Ureter (tissue), 1 donor: ENCODE results near the gene CCT7. TPM values are rescaled to one million over a fixed set of nuclear protein-coding genes. Genes with fewer than 3 reads are reported as not detected.
"Not testable (repeated sequence)": the region's sequence is repeated elsewhere in the genome, so short reads cannot be mapped to it uniquely, and the experiment has no call there.

Source experiments
- DNase-seq: peaks from one replicate; pipeline ENCODE4 v3.0.0-alpha.2; 2020; ENCODE audit warnings: low spot score
- total RNA-seq: library from RNA; stranded (reverse); gene quantifications from one replicate; pipeline ENCODE4 v1.2.4, GENCODE V29; 2023
- donor health status: DM: yes; HTN: yes; CAD: no.

CCT7 gene
- 237 TPM for total RNA-seq

DNA sequence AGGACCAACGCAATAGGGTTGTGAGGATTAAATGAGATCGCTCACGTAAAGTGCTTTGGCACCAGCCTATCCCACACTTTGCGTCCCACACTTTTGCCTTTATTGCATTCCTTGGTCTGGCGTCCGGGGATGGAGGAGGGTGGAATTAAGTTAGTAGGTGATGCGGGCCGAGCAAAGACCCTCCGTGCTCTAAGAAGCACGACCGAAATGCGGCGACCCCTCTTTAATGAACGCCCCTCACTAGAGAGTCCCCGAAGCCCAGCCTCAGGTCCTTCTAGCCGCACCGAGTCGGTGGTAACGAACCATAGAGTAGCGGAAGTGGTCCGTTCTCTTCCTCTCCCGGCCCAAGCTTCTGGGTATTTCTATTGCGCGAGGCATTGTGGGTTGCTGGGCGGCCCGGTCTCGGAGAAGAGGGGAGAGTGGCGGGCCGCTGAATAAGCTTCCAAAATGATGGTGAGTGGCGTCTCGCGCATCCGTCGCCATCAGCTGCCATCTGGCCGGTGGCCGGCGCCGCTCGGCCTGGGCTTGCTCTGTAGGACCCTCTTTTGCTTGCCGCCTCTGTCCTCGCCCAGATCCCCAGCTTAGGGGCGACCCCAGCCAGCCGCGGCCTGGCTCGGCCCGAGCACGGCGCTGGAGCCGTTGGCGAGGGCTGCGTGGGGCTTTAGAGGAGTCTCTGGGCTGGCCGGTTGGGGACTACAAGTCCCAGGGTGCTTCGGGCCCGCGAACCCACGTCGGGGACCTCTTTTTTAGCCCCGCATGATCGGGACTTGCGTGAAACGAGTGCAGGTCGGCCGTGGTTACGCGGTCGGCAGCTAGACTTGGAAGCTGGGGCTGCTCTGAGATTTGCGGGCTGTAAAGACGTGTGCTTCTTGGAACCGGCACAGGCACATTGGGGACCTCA, at the start of gene CCT7:
Gene CCT7, plus strand, starts transcription at position 377 of the 901 bp plus-strand sequence. Its CDS starts 71 bp downstream, at position 448.
- peak; percentile 90 for DNase-seq

GRCh38 chr2:73185965-73186364, 48.1 kb upstream of the CCT7 start:
- no peak for DNase-seq

- DNase-seq, result no peak
These were observed 46.6 kb upstream of the CCT7 start for GRCh38 chr2:73187549-73187948.

DNA sequence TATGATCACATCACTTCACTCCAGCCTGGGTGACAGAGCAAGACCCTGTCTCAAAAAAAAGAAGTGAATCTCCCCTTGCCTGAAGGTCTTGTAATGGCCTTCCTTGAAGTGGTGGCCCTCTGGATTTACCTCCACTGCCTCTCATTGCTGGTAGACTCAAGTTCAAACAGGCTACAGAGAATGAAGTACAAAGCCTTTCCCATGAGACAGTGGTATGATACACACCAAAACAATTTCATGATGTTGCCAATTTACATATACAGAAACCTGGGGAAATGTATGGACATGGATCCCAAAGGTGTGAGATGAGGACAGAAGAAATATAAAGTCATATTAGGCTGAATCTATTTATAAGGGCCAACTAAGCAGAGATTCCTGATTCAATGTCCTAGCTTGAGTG, 36.5 kb upstream of the CCT7 start:
- DNase-seq, result no peak

DNA sequence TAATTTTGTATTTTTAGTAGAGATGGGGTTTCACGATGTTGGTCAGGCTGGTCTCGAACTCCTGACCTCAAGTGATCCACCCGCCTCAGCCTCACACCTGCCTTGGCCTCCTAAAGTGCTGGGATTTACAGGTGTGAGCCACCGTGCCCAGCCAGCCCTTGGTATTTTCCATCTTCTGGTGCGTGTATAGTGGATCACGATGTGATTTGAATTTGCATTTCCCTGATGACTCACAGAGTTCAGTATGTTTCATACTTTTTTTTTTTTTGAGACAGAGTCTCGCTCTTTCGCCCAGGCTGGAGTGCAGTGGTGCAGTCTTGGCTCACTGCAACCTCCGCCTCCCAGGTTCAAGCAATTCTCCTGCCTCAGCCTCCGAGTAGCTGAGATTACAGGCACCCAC, 33.8 kb upstream of the CCT7 start:
- DNase-seq, result not testable (repeated sequence)

GRCh38 chr2:73202156-73203054, 31.7 kb upstream of the CCT7 start, which contains the start of gene NOTO:
NOTO (plus strand) TSS chr2:73202574; CDS start chr2:73202667, 93 bp downstream.
- no peak for DNase-seq

DNA sequence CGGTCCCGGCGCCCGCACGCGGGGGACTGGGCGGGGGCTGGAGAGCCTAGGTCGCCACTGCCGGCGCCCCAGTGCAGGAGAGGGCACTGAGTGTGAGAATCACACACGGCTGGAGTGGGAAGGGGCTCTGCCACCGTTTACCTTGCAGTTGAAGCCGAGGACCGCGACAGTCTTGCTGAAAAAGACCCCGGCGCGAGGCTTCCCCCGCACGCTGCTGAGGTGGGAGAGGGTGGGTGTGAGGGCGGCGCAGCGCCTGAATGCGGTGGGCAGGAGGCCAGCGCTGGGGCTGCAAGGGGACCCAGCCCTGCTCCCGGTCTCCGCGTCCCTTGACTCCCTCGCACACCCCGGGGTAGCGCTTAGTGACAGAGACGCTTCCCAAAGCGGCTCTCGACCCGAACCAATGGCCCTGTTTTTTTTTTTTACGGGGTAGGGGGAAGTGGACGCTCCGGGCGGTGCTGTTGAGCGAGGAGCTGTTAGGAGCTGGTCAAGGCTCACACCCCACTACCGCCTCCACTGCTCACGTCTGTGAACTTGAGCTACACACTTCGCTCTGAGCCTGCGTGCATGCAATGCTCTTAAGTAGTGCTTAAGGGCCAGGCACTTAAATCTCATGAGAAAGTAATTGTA, 30.9 kb upstream of the CCT7 start:
- DNase-seq, result no peak

- no peak for DNase-seq
These were observed 28.5 kb upstream of the CCT7 start for GRCh38 chr2:73205611-73206010.

DNA sequence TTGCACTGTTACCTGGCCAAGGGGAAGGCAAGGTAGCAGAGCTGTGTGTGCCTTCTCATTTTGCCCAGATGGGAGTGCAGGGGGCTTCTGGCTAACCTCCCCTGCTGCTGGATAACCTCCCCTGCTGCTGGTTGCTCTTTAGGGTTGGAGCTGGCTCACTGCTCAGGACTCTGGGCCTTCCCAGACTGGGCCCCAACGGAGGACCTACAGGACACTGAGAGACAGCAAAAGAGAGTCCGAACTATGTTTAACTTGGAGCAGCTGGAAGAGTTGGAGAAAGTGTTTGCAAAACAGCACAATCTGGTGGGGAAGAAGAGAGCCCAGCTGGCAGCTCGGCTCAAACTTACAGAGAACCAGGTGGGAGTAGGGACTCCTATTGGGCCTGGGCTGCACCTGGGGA, 25.9 kb upstream of the CCT7 start:
- DNase-seq, result no peak

DNA sequence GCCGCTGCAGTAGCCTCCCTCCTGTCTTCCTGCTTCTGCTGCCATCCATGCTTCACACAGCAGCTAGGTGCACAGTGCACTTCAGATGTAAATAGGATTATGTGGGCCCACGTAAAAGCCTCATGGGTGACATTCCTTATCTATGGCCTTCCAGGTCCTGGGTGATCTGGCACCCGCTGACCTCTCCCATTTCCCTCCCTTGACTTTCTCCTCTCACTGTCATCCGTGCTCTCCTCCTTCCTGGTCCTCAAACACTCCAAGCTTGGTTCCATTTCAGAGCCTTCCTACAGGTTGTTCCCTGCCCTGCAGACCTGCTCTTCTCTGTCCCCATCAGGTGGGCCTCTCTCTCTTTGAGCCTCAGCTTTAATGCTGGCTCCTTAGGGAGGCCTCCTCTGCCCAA, 24.1 kb upstream of the CCT7 start:
- no peak for DNase-seq

DNA sequence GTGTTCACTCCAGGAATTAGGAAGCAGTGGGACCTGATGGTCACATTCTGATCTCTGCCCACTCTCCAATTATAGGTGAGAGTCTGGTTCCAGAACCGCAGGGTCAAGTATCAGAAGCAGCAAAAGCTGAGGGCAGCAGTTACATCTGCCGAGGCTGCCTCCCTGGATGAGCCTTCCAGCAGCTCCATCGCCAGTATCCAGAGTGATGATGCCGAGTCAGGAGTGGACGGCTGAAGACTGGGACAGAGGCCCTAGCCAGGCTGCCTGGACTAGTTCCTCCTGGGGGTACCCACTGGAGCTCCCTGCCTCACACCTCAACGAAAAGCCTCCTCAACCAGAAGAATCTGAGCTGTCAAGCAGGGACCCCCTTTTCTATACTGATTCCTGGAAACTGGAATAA, 23.4 kb upstream of the CCT7 start:
- DNase-seq, result no peak

DNA sequence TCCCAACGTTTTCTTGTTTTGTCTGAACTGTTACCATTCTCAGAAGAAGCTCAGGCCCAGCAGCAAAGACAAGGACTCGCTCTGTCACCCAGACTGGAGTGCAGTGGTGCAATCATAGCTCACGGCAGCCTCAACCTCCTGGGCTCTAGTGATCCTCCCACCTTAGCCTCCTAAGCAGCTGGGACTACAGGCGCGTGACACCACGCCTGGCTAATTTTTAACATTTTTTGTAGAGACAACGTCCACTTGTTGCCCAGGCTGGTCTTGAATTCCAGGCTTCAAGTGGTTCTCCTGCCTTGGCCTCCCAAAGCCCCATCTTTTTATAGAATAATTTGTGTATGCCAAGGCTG, 22.0 kb upstream of the CCT7 start:
- DNase-seq, result no peak

DNA sequence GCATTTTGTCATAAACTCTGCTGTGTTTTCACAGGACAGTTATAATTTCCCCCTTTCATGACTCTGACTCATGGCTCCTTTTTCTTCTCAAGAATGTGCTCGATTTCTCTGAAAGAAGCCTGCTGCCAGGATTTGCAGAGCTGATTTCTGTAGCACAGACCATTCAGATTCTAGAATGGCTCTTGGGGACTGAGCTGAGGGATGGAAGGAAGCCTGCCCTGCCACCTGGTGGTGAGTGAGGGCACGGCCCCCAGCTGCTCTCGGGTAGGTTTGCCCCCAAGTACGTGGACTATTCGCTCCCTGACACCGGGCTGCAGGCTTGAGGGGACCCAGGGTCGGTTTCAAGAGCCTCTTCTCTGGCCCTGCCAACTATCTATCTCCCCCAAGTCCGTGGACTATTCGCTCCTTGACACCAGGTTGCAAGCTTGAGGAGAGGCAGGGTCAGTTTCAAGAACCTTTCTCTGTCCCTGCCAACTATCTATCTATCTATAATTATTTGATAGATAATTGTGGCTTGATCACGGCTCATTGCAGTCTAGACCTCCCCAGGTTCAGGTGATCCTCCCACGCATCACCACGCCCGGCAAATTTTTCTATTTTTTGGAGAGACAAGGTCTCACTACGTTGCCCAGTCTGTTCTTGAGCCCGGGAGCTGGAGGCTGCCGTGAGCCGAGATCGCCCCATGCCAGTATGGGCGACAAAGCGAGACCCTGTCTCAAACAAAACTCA, 21.5 kb upstream of the CCT7 start:
- peak; percentile 65 for DNase-seq

DNA sequence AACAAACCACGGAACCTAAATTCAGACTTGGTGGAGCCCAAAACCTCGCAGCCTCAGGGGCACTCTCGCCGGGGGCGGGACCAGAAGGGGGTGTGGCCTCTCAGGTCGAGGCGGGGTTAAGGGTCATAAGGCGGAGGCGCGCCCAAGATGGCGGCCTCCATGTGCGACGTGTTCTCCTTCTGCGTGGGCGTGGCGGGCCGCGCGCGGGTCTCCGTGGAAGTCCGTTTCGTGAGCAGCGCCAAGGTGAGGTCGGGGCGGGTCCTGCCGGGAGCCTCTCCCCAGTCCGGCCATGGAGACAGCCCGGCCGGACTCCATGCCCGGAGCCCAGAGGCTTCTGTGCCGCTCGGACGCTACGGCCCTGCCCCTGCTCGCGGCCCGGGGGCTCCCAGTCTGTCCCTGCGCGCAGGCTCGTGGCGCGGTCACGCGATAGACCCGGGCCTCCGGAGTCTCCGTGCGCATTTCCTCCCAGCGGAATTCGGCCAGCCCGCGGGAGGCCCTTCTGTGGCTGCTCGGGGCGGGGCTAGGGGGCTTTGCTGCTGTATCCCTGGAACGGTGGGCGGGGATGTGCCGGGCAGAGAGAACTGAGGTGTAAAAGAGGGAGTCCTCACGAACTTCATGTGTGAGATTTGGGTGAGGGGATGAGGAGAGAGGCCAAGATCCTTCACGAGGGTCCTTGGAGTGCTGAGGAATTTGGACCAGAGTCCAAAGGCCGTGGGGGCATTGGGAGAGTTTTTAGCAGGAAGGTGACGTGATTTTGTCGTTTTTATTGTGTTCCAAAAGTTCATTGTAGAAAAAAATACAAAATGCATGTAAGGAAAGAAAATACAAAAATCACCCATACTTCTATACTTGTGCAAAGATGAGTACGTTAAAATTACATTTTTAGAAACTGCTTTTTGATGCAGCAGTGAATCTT, 19.7 kb upstream of the CCT7 start, which contains the start of gene SMYD5:
Gene SMYD5, plus strand, starts transcription at position 126 of the 916 bp plus-strand sequence. Its CDS starts 22 bp downstream, at position 148.
- DNase-seq, result peak; percentile 90

- no peak for DNase-seq
These were observed 18.9 kb upstream of the CCT7 start for GRCh38 chr2:73215254-73215653.

DNA sequence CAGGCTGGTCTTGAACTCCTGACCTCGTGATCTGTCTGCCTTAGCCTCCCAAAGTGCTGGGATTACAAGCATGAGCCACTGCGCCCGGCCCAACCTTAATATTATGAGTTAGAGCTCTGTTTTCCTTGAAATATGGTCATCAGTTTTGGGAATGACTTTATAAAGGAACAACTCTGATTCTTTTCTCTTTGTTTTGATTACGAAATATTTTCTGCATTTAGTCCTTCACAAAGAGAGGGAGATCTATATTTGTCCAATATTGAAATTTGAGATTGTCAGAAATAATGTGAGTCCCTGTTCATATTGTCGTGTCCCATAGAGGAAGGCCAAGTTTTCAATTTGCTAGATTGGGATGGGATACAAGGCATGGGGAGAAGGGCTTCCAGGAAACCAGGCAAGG, 16.9 kb upstream of the CCT7 start:
- no peak for DNase-seq

DNA sequence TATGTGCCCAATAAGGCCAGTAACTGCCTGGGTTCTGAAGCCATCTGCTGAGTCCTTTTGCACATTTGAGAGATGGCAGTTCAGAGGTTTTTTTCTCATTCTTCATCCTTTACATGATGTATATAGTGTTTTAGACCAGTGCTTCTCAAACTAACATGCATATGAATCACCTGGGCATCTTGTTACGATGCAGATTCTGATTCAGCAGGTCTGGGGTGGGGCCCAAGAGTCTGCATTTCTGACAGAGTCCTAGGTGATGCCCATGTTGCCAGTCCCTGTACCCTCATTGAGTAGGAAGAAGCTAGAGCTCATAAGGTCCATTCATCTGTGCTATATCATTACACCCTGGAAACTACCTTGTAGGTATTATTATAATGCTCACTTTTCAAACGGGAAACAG, 16.3 kb upstream of the CCT7 start:
- DNase-seq, result no peak

DNA sequence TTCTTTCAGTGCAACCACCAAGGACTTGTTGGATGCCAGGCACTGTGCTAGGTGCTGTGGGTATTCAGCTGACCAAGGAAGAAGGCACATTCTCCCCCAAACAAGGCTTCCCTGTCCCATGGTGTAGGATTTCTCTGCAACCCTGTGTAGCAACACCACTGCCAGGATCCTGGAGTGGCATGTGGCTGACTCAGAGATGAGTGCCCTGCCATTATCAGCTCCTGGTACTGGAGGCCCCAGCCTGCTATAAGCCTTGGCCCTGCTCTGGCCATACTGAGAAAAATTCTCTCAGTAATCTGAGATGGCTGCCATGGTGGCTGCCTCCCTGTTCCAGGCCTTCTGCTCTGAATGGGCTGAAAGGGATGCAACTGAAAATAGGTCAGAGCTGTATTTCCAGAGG, 15.8 kb upstream of the CCT7 start:
- no peak for DNase-seq

DNA sequence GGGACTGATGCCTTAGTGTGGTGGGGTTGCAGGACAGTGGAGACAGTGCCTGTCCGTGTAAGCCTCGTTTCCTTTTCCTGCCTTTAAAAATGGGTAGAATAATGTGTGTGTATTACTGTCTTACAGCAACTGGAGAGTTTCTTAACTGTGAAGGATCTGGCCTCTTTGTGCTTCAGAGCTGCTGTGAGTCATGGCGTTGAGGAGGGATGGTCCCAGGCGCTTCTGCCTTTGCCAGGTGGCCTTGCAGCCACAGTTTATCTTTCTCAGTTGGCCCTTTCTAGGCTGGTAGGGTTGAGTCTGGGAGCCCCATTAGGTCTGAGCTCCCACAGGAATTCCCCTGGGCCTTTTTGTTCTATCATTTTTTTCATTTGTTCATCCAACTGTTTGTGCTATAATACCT, 10.3 kb upstream of the CCT7 start:
- no peak for DNase-seq
